Vagina (tissue), 2 donors: ENCODE data around the gene EVX2. TPM values are rescaled to one million over a fixed set of nuclear protein-coding genes. Genes with fewer than 3 reads are reported as not detected.

Experiments
- DNase-seq, 2 donors: peaks; one replicate each; pipeline ENCODE4 v3.0.0-alpha.2; 2017; ENCODE audit errors: extremely low spot score in 2 of 2
- H3K27ac ChIP-seq: fragments of 200-600 bp; sonication (generic); one replicate; pipeline ENCODE4 v1.5.1; 2019
- H3K27me3 ChIP-seq: fragments of 200-600 bp; sonication (generic); one replicate; pipeline ENCODE4 v1.5.1; 2019
- H3K36me3 ChIP-seq, 2 donors: fragments of 200-600 bp; sonication (generic); one replicate each; pipeline ENCODE4 v1.5.1; 2017 to 2019
- H3K4me1 ChIP-seq: fragments of 200-600 bp; sonication (generic); one replicate; pipeline ENCODE4 v1.5.1; 2019
- H3K4me3 ChIP-seq, 2 donors: fragments of 200-600 bp; sonication (generic); 1 replicate in 1 of 2; 2 replicates in 1 of 2; pipeline ENCODE4 v1.5.1; 2016 to 2019
- H3K9me3 ChIP-seq: fragments of 200-600 bp; sonication (generic); one replicate; pipeline ENCODE4 v1.5.1; 2019
- POLR2A ChIP-seq, 2 donors: fragments of 450-650 bp; IDR thresholded peaks; one replicate each; pipeline ENCODE4 v1.6.1; 2017; ENCODE audit warnings: antibody characterized with exemption in 2 of 2, mild to moderate bottlenecking in 2 of 2, moderate library complexity in 2 of 2
- POLR2AphosphoS5 ChIP-seq, 2 donors: sonication (generic); formaldehyde crosslinking; IDR thresholded peaks; one replicate each; pipeline ENCODE4 v1.9.0; 2017; ENCODE audit warnings: antibody characterized with exemption in 2 of 2, mild to moderate bottlenecking in 2 of 2, low read depth in 1 of 2; ENCODE audit not compliant: insufficient read depth in 1 of 2
- intact Hi-C: fragments of 100-400 bp; cut with DNase I; formaldehyde crosslinking; loops from one replicate; pipeline ENCODE4 v1.15.1; 2023
- total RNA-seq: library from RNA; depleted of rRNA; stranded (reverse); fragments of >200 nt; gene quantifications from one replicate; pipeline ENCODE4 v1.2.3, GENCODE V29; 2016
- TF ChIP-seq, protein P1 (sequence below), 3 experiments: fragments of 450-650 bp in 2 of 3; fragments of 200-600 bp in 1 of 3; sonication (generic) in 1 of 3; IDR thresholded peaks; one replicate each; pipeline ENCODE4 v1.5.1; 2017 to 2019; ENCODE audit warnings: antibody characterized with exemption in 3 of 3, mild to moderate bottlenecking in 2 of 3, moderate library complexity in 2 of 3

Gene EVX2
- total RNA-seq, 1 donor from 2014 or later: 0.98 TPM

DNA sequence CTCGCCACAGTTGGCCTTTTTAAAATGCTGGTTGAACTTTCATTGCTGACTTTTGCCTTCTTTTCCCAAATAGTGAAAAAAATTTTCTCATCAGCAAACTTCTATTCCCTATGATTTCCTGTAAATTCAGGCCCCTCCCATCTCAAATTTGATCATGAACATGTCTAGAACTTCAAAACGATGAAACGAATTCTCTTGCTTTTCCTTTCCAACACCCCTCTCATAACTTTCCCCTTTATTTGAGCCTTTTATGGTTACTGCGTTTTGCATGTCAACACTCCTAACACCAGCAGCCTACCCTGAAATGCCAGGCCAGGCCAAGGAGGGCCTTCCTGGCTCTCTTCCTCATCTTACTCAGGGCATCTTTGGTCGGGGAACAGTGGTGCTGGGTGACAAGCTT lies 7.1 kb upstream of the EVX2 start:
- Histone ChIP-seq H3K4me1 (peaks cover 28% of the 10 kb centered on the region), H3K36me3 (no peaks in the 10 kb centered on the region), H3K9me3 (no peaks in the 10 kb centered on the region), H3K27me3 (no peaks in the 10 kb centered on the region), H3K27ac (peak overlapping the region; percentile 91), H3K4me3 (no peak overlapping the region)
- intact Hi-C loops: loop anchor here (5.0 kb wide), 1 partner anchor 839 kb away; no protein-coding TSS in a partner anchor
- no peak for TF ChIP-seq POLR2AphosphoS5 (IDR thresholded peaks at IDR 0.05; ENCODE audit: insufficient read depth in 1 of 2, low read depth in 1 of 2)
- TF ChIP-seq, protein P1, sequence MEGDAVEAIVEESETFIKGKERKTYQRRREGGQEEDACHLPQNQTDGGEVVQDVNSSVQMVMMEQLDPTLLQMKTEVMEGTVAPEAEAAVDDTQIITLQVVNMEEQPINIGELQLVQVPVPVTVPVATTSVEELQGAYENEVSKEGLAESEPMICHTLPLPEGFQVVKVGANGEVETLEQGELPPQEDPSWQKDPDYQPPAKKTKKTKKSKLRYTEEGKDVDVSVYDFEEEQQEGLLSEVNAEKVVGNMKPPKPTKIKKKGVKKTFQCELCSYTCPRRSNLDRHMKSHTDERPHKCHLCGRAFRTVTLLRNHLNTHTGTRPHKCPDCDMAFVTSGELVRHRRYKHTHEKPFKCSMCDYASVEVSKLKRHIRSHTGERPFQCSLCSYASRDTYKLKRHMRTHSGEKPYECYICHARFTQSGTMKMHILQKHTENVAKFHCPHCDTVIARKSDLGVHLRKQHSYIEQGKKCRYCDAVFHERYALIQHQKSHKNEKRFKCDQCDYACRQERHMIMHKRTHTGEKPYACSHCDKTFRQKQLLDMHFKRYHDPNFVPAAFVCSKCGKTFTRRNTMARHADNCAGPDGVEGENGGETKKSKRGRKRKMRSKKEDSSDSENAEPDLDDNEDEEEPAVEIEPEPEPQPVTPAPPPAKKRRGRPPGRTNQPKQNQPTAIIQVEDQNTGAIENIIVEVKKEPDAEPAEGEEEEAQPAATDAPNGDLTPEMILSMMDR (IDR thresholded peaks at IDR 0.05): no peak
- no peak for DNase-seq

DNA sequence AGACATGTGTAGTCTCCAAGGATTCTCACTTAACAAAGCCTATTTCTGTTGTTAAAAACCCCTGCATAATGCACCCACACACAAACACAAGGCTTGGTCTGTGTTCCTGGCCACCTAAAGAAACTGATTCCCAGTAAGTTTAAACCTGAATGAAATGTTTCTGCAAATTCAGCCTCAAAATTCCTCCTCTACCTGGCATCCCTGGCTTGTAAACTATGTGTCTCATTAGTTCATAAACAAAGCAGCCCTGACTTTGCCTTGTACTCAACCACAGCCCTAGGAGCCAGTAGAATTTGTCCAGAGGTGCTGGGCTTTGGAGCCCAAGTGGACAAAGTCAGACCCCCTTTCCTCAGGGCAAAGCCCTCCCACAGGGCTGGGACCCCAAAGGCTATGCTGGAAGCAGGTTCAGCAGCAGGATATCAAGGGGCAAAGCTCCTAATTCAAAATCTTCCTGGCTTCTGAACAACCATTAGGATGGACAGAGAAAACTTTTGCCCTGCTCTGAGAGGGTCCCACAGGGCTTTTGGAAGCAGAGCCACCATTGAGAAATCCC lies 6.2 kb upstream of the EVX2 start:
- no peak for DNase-seq
- TF ChIP-seq POLR2AphosphoS5 (IDR thresholded peaks at IDR 0.05; ENCODE audit: insufficient read depth in 1 of 2, low read depth in 1 of 2): no peak
- TF ChIP-seq POLR2A (IDR thresholded peaks at IDR 0.05): no peak
- TF ChIP-seq, protein P1 (IDR thresholded peaks at IDR 0.05): no peak
- intact Hi-C loops: loop anchor here (5.0 to 10.0 kb wide), 3 partner anchors 403 to 1755 kb away; partner anchors contain the start of gene SP9
- no peaks in the 10 kb centered on the region for H3K36me3 ChIP-seq
- H3K4me1 ChIP-seq: peaks cover 37% of the 10 kb centered on the region
- H3K27me3 ChIP-seq: no peaks in the 10 kb centered on the region
- no peaks in the 10 kb centered on the region for H3K9me3 ChIP-seq
- peak overlapping the region; percentile 91 for H3K27ac ChIP-seq
- no peak overlapping the region for H3K4me3 ChIP-seq

DNA sequence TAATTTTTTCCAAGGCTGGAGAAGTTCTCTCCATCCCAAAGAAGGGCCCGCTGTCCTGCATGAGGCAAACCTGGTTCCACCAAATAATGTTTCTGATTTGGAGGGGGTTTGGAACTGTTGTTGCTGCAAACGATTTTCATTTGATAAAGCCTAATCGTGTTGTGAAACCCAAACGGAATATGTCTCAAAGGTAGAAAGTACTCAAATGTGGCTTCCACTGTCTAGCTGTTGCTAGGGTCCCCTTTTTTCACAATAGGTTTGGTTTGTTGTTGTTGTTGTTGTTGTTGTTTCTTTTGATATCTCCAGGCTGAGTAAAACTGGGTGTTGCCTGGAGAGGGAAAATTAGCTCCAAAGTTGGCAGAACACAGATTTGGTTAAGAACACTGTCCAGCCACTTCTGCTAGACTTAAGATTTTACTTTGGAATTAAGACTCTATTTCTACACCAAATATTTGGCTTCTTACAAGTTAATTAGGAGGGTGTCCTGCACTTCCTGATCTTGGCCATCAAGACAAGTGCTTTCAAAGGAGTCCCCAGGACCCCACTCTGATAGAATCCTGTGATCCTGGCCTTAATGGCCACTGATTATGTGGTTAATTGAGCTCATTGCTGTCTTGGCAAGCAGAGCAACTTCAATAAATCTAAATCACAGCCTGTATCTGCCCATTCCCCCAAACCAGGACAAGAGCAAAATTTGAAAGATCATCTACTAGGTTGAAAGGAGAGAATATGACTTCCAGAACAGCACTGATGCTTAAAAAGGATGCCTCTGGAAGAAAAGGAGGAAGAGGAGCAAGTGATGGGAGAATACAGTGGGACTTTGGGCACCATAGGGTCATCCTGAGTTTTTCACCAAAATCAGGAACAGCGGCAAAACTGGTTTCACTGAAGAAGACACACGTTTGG lies 5.4 kb upstream of the EVX2 start:
- Histone ChIP-seq H3K27ac (peak overlapping the region; percentile 91), H3K36me3 (no peaks in the 10 kb centered on the region), H3K9me3 (no peaks in the 10 kb centered on the region), H3K4me1 (peaks cover 41% of the 10 kb centered on the region), H3K4me3 (peak overlapping the region; percentile 46 to 48), H3K27me3 (no peaks in the 10 kb centered on the region)
- DNase-seq: no peak
- intact Hi-C loops: loop anchor here (5.0 to 10.0 kb wide), 2 partner anchors 402 to 1754 kb away; partner anchors contain the start of gene SP9
- TF ChIP-seq, protein P1 (IDR thresholded peaks at IDR 0.05): no peak
- TF ChIP-seq POLR2AphosphoS5 (IDR thresholded peaks at IDR 0.05; ENCODE audit: insufficient read depth in 1 of 2, low read depth in 1 of 2): no peak
- no peak for TF ChIP-seq POLR2A (IDR thresholded peaks at IDR 0.05)

DNA sequence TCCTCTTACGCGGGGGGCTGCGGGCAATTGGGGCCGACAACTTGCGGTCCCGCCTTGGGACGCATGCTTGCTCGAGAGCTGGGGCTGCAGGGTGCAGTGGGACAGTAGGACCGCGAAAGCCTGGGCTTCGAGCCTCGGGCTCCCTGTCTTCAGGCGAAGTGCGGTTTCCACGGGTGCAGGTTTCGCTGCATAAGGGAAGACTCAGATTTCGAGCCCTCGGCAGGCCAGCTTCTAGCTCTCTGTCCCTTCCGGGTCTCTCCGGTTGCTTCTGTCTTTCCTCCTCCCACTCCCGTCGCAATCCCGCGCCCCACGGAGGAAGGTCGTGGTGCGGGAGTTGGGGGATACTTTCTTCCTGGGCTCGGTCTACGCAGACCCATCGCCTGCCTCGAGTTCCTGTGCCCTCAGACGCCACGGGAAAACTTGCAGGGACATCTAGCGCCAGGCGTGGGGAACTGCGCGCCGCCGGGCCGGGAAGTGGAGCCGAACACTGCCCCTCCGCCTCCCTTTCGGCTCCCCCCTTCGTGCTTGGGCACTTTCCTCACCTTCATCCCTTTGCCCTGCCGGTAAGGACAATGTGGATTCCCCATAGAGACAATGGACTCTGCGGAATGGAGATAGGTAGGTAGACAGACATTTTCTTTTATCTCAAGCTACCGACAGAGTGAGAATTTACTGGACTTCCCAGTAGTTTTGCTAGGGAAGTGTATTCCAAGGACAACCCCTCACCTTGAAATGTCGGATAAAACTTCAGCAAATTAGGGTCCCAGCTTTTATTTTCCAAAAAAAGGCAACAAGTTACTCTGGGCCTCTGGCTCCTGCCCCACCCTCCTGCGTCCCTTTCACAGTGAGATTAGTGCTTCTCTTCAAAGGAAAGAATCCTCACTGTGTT lies 4.5 kb upstream of the EVX2 start:
- no peaks in the 10 kb centered on the region for H3K27me3 ChIP-seq
- H3K27ac ChIP-seq: peak overlapping the region; percentile 91
- no peaks in the 10 kb centered on the region for H3K9me3 ChIP-seq
- TF ChIP-seq, protein P1 (IDR thresholded peaks at IDR 0.05): peak; percentile 7 to 58 (median 57)
- TF ChIP-seq POLR2AphosphoS5 (IDR thresholded peaks at IDR 0.05; ENCODE audit: insufficient read depth in 1 of 2, low read depth in 1 of 2) (peak in 1 of 2 donors; percentile 77), POLR2A (IDR thresholded peaks at IDR 0.05) (no peak)
- DNase-seq: no peak
- intact Hi-C loops: loop anchor here (5.0 to 10.0 kb wide), 2 partner anchors 401 to 1753 kb away; partner anchors contain the start of gene SP9
- H3K36me3 ChIP-seq: no peaks in the 10 kb centered on the region
- H3K4me3 ChIP-seq: peak overlapping the region; percentile 46 to 48
- H3K4me1 ChIP-seq: peaks cover 48% of the 10 kb centered on the region
